GM12801 (cell line): ENCODE data around the gene NCK2.

Experiments used
- CTCF ChIP-seq: IDR thresholded peaks from one replicate; pipeline ENCODE4 v1.5.1; 2011; ENCODE audit warnings: control low read depth; ENCODE audit not compliant: insufficient read length; ENCODE audit errors: extremely low read depth

Gene NCK2

GRCh38 chr2:105858868-105859693, 114.4 kb downstream of the NCK2 start:
- no peak for TF ChIP-seq CTCF

GRCh38 chr2:105859694-105859951, 114.9 kb downstream of the NCK2 start:
- no peak for TF ChIP-seq CTCF

GRCh38 chr2:105860567-105860966, 115.9 kb downstream of the NCK2 start:
- no peak for TF ChIP-seq CTCF

GRCh38 chr2:105861200-105861599, 116.5 kb downstream of the NCK2 start:
- TF ChIP-seq CTCF: no peak

GRCh38 chr2:105862843-105863242, 118.1 kb downstream of the NCK2 start:
- no peak for TF ChIP-seq CTCF

GRCh38 chr2:105864262-105864661, 119.5 kb downstream of the NCK2 start:
- TF ChIP-seq CTCF: no peak

- TF ChIP-seq CTCF: no peak
Measured at GRCh38 chr2:105865222-105865913, 120.7 kb downstream of the NCK2 start.
